Breast epithelium (tissue), 3 donors: ENCODE data around the gene SH3GL2.

ENCODE experiments used
- CTCF ChIP-seq, 3 donors: fragments of 450-650 bp; IDR thresholded peaks; one replicate each; pipeline ENCODE4 v1.5.1; 2016 to 2017; ENCODE audit warnings: antibody characterized with exemption in 3 of 3, mild to moderate bottlenecking in 3 of 3, moderate library complexity in 3 of 3
- POLR2A ChIP-seq: fragments of 450-650 bp; IDR thresholded peaks from one replicate; pipeline ENCODE4 v1.6.1; 2016; ENCODE audit warnings: antibody characterized with exemption, mild to moderate bottlenecking, moderate library complexity
- POLR2AphosphoS5 ChIP-seq, 3 donors: sonication (generic); formaldehyde crosslinking; IDR thresholded peaks; one replicate each; pipeline ENCODE4 v1.6.1; 2017; ENCODE audit warnings: antibody characterized with exemption in 3 of 3

DNA sequence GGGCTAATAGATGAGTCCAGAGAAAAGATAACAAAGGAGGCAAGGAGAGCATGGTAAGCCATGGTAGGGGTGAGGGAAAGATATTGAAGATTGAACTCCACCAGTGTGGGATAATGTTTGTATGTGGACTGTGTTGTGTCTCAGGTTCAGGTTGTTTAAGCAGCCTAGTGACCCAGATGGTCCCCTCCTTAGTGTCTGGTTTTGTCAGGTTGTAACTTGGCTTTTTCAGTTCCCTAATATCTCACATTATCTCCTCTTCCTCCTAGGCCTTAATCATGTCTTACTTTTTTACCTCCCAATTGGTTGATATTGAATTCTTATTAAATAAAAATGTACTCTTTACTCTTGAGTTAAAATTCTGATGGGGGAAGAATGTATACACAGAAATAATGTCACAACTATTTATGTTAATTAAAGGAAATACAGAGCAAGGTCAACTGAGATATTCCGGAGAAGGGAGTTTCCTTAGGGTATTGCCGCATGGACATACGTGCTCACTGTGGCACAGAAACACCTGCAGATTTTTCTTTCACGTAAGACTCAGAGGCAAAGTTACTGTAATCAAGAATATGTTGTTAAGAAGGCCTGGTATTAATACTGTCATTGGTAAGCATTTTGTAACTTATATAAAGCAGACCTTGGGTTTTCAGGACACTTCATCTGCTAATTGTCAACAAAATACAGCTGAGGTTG, 23.4 kb upstream of the SH3GL2 start:
- TF ChIP-seq POLR2AphosphoS5 (IDR thresholded peaks at IDR 0.05), result no peak
- TF ChIP-seq CTCF (IDR thresholded peaks at IDR 0.05), result no peak
- no peak for TF ChIP-seq POLR2A
